Smooth muscle cell (in vitro differentiated cells): ENCODE data around the gene TMEM181. TPM values are rescaled to one million over a fixed set of nuclear protein-coding genes. Genes with fewer than 3 reads are reported as not detected.

ENCODE experiments used
- DNase-seq: peaks from one replicate; lab custom pipeline; 2025; ENCODE audit not compliant: unreplicated experiment; lab: John Stamatoyannopoulos, UW
- H2AFZ ChIP-seq: fragments of 200-600 bp; sonication (generic); 2 replicates; pipeline ENCODE4 v1.6.0; 2016; ENCODE audit warnings: antibody characterized with exemption, low read depth, mild to moderate bottlenecking
- H3F3A ChIP-seq: fragments of 200-600 bp; sonication (generic); 2 replicates; pipeline ENCODE4 v1.6.0; 2017; ENCODE audit warnings: antibody characterized with exemption, low read depth
- H3K27ac ChIP-seq: fragments of 200-600 bp; sonication (generic); 2 replicates; pipeline ENCODE4 v1.5.1; 2016; ENCODE audit warnings: low read depth, mild to moderate bottlenecking
- H3K27me3 ChIP-seq: fragments of 200-600 bp; sonication (generic); 2 replicates; pipeline ENCODE4 v1.6.1; 2016; ENCODE audit warnings: low read depth, mild to moderate bottlenecking
- H3K36me3 ChIP-seq: fragments of 200-600 bp; sonication (generic); 2 replicates; pipeline ENCODE4 v1.5.1; 2016; ENCODE audit warnings: low read depth
- H3K4me1 ChIP-seq: fragments of 200-600 bp; sonication (generic); 2 replicates; pipeline ENCODE4 v1.5.1; 2016; ENCODE audit warnings: low read depth
- H3K4me2 ChIP-seq: fragments of 200-600 bp; sonication (generic); 2 replicates; pipeline ENCODE4 v1.6.0; 2016; ENCODE audit warnings: mild to moderate bottlenecking
- H3K4me3 ChIP-seq: fragments of 200-600 bp; sonication (generic); 2 replicates; pipeline ENCODE4 v1.5.1; 2016; ENCODE audit warnings: mild to moderate bottlenecking
- H3K79me2 ChIP-seq: fragments of 200-600 bp; sonication (generic); 2 replicates; pipeline ENCODE4 v1.6.0; 2016; ENCODE audit warnings: low read depth, mild to moderate bottlenecking
- H3K9ac ChIP-seq: fragments of 200-600 bp; sonication (generic); 2 replicates; pipeline ENCODE4 v1.6.0; 2016; ENCODE audit warnings: low read depth
- H3K9me3 ChIP-seq: fragments of 200-600 bp; sonication (generic); replicated peaks from 2 replicates; pipeline ENCODE4 v1.5.1; 2016; ENCODE audit warnings: low read depth
- H4K20me1 ChIP-seq: fragments of 200-600 bp; sonication (generic); 2 replicates; pipeline ENCODE4 v1.6.0; 2016; ENCODE audit warnings: low read depth
- CTCF ChIP-seq: fragments of 200-600 bp; sonication (generic); IDR thresholded peaks from 2 replicates; pipeline ENCODE4 v1.5.1; 2017; ENCODE audit warnings: borderline replicate concordance, mild to moderate bottlenecking, antibody characterized with exemption; ENCODE audit not compliant: insufficient read depth, poor library complexity, severe bottlenecking
- WGBS: methylation state at CpG from one replicate; pipeline ENCODE4 v1.1.7; 2016; ENCODE audit warnings: low lambda C conversion rate; 5-methylcytosine and 5-hydroxymethylcytosine counted together
- polyA plus RNA-seq: library from polyadenylated mRNA; unstranded; fragments of >200 nt; fragmentation: Nextera tagmentation; extraction: Ambion mirVana; gene quantifications from 2 replicates; pipeline ENCODE4 v1.2.1, GENCODE V29; 2016
- total RNA-seq: library from RNA; depleted of rRNA; stranded (reverse); fragments of >200 nt; gene quantifications from 2 replicates; pipeline ENCODE4 v1.2.3, GENCODE V29; 2014

The TMEM181 gene
- total and polyA plus RNA-seq, 2 experiments from 2014 or later = 15.3 to 29.0 TPM

GRCh38 chr6:158607411-158608170 is 47.7 kb downstream of the TMEM181 start:
- H3K9me3 ChIP-seq = no peaks in the 10 kb centered on the region
- no peaks in the 10 kb centered on the region for H3K79me2 ChIP-seq
- H2AFZ ChIP-seq = no peak overlapping the region
- H3K4me2 ChIP-seq = no peak overlapping the region
- no peak overlapping the region for H3K9ac ChIP-seq
- H3K4me1 ChIP-seq = peaks cover 3% of the 10 kb centered on the region
- H4K20me1 ChIP-seq = peaks cover 25% of the 10 kb centered on the region
- no peak overlapping the region for H3K27ac ChIP-seq
- H3K4me3 ChIP-seq = no peak overlapping the region
- no peaks in the 10 kb centered on the region for H3K27me3 ChIP-seq
- no peak for DNase-seq
- TF ChIP-seq CTCF = no peak
- H3F3A ChIP-seq = peaks cover 4% of the 10 kb centered on the region
- peaks cover 7% of the 10 kb centered on the region for H3K36me3 ChIP-seq
- WGBS = 94% methylated on average over 14 of the region's 14 CpGs

- Histone ChIP-seq H3K4me3 (no peak overlapping the region), H3K36me3 (peaks cover 7% of the 10 kb centered on the region), H2AFZ (no peak overlapping the region), H3F3A (peaks cover 4% of the 10 kb centered on the region), H3K4me1 (peaks cover 3% of the 10 kb centered on the region), H3K4me2 (no peak overlapping the region), H3K27ac (no peak overlapping the region), H3K9me3 (no peaks in the 10 kb centered on the region), H3K27me3 (no peaks in the 10 kb centered on the region), H4K20me1 (peaks cover 19% of the 10 kb centered on the region), H3K9ac (no peak overlapping the region), H3K79me2 (no peaks in the 10 kb centered on the region)
- TF ChIP-seq CTCF = no peak
- no peak for DNase-seq
- 98% methylated on average over 12 of the region's 12 CpGs for WGBS
Observed at GRCh38 chr6:158608221-158608620, 48.3 kb downstream of the TMEM181 start.

GRCh38 chr6:158609455-158610155 is 49.7 kb downstream of the TMEM181 start:
- Histone ChIP-seq H3K79me2 (no peaks in the 10 kb centered on the region), H2AFZ (no peak overlapping the region), H3K36me3 (peaks cover 11% of the 10 kb centered on the region), H3K9ac (no peak overlapping the region), H3K27ac (no peak overlapping the region), H3F3A (peaks cover 4% of the 10 kb centered on the region), H3K4me3 (no peak overlapping the region), H3K4me2 (no peak overlapping the region), H3K9me3 (no peaks in the 10 kb centered on the region), H3K4me1 (peaks cover 3% of the 10 kb centered on the region), H3K27me3 (no peaks in the 10 kb centered on the region), H4K20me1 (peaks cover 14% of the 10 kb centered on the region)
- no peak for TF ChIP-seq CTCF
- no peak for DNase-seq
- WGBS = 95% methylated on average over 13 of the region's 13 CpGs
